GM21528 (cell line): ENCODE results near the gene COMMD7.

Experiments
- ATAC-seq: cut with Tn5 transposase; IDR thresholded peaks from one replicate; pipeline ENCODE4 v1.9.1; 2021; ENCODE audit warnings: mild to moderate bottlenecking, moderate library complexity; ENCODE audit not compliant: unreplicated experiment, low FRiP score

COMMD7 gene

DNA sequence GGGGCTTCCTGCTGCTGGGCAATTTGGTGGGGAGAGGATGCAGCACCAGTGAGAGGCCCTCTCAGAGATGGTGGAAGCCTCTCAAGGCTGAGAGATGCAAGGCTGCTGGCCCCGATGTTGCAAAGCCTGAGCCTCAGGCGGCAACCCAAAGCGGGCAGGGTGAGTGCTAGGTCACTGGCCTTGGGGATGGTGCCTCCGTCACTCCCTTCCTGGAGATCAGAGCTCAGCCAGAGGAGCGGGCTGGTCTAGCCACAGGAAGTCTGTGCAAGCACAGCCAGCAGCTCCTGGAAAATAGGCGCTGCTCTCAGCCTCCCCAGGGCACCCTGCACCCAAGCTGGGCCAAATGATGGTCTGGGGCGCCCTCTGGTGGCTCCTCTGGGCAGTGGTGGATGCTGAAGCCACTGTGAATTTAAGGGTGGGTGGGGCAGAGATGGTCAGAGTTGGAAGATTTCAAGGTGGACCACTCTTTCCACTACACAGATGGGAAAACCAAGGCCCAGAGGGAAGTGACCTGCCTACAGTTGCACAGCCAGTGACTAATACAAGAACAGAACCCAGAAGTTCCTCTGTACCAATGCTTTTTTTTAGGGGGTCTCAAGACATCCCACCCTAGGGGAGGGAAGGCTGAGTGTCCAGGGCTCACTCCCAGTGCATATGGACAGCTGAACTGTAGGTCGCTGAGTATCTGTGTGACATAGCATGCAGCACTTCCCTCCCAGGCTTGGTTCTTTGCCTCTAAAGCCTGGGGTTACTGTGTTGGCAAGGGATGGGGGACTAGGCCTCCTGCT lies 90.3 kb downstream of the COMMD7 start:
- ATAC-seq = no peak
